B cell (primary cell): Measurements from ENCODE around the gene NMT1. TPM values are rescaled to one million over a fixed set of nuclear protein-coding genes. Genes with fewer than 3 reads are reported as not detected.

Source experiments
- ATAC-seq: fragments of 200-7000 bp; cut with Tn5 transposase; one replicate; pipeline ENCODE4 v1.10.0; 2021; ENCODE audit warnings: low read depth, mild to moderate bottlenecking, moderate number of reproducible peaks, moderate library complexity
- CTCF ChIA-PET: fragments of 350-600 bp; sonication (Branson Sonifier 250); formaldehyde crosslinking; loops from one replicate; lab custom pipeline; 2021; ENCODE audit warnings: antibody characterized with exemption, inconsistent platforms; lab: Charles Lee
- POLR2A ChIA-PET: fragments of 350-600 bp; sonication (Branson Sonifier 250); formaldehyde crosslinking; loops from one replicate; lab custom pipeline; 2021; ENCODE audit warnings: antibody characterized with exemption; lab: Charles Lee
- DNase-seq: peaks from one replicate; pipeline ENCODE4 v3.0.0; 2013
- H2AFZ ChIP-seq: 2 replicates; pipeline ENCODE4 v1.6.1; 2012; ENCODE audit warnings: mild to moderate bottlenecking, low read depth, low read length; ENCODE audit not compliant: insufficient read depth, poor library complexity, severe bottlenecking
- H3K27ac ChIP-seq, 2 donors: 1 replicate in 1 of 2; 2 replicates in 1 of 2; pipeline ENCODE4 v1.5.1; 2012 to 2013; ENCODE audit warnings: low read length in 2 of 2, mild to moderate bottlenecking in 2 of 2, moderate library complexity in 1 of 2
- H3K27me3 ChIP-seq, 4 experiments: fragments of 200-600 bp in 1 of 4; sonication (generic) in 1 of 4; replicated peaks in 1 of 4; 1 replicate in 2 of 4; 2 replicates in 2 of 4; pipeline versions ENCODE4 v1.6.1 to v1.7.0; 2013 to 2016; ENCODE audit warnings: low read length in 3 of 4, mild to moderate bottlenecking in 2 of 4, mixed read lengths in 1 of 4, moderate library complexity in 1 of 4; ENCODE audit not compliant: insufficient read depth in 4 of 4, control insufficient read depth in 3 of 4; ENCODE audit errors: control extremely low read depth in 1 of 4
- H3K36me3 ChIP-seq, 2 experiments: replicated peaks in 1 of 2; 1 replicate in 1 of 2; 2 replicates in 1 of 2; pipeline versions ENCODE4 v1.6.1 to v1.7.1; 2013; ENCODE audit warnings: low read length in 1 of 2; ENCODE audit not compliant: insufficient read depth in 2 of 2, control insufficient read depth in 1 of 2; ENCODE audit errors: control extremely low read depth in 1 of 2, extremely low read depth in 1 of 2
- H3K4me1 ChIP-seq, 2 donors: fragments of 200-600 bp in 1 of 2; sonication (generic) in 1 of 2; 1 replicate in 1 of 2; 2 replicates in 1 of 2; pipeline versions ENCODE4 v1.5.1 to v1.6.1; 2013 to 2017; ENCODE audit warnings: low read length in 2 of 2; ENCODE audit not compliant: control insufficient read depth in 2 of 2, insufficient read depth in 2 of 2
- H3K4me2 ChIP-seq: replicated peaks from 2 replicates; pipeline ENCODE3; 2012; ENCODE audit warnings: mild to moderate bottlenecking, low read depth, low read length; ENCODE audit not compliant: poor library complexity, severe bottlenecking
- H3K4me3 ChIP-seq, 5 experiments: fragments of 200-600 bp in 1 of 5; sonication (generic) in 1 of 5; 1 replicate in 3 of 5; 2 replicates in 2 of 5; pipeline versions ENCODE4 v1.5.1 to v1.7.0; 2011 to 2016; ENCODE audit warnings: low read length in 4 of 5, mild to moderate bottlenecking in 4 of 5, low read depth in 2 of 5, control low read depth in 1 of 5, moderate library complexity in 1 of 5; ENCODE audit not compliant: insufficient read depth in 1 of 5; ENCODE audit errors: control extremely low read depth in 1 of 5, extremely low read depth in 1 of 5
- H3K79me2 ChIP-seq: fragments of 200-600 bp; sonication (generic); one replicate; pipeline ENCODE4 v1.6.0; 2016; ENCODE audit warnings: low read length; ENCODE audit not compliant: control insufficient read depth, insufficient read depth
- H3K9ac ChIP-seq: fragments of 200-600 bp; sonication (generic); 2 replicates; pipeline ENCODE4 v1.6.1; 2017; ENCODE audit warnings: mild to moderate bottlenecking, low read length, moderate library complexity
- H3K9me3 ChIP-seq, 3 donors: one replicate each; pipeline versions ENCODE4 v1.6.1 to v1.7.1; 2013; ENCODE audit warnings: low read length in 2 of 3; ENCODE audit not compliant: control insufficient read depth in 2 of 3, insufficient read depth in 1 of 3; ENCODE audit errors: control extremely low read depth in 1 of 3
- H4K20me1 ChIP-seq: 2 replicates; pipeline ENCODE4 v1.6.0; 2012; ENCODE audit warnings: mild to moderate bottlenecking, low read length; ENCODE audit not compliant: insufficient read depth, control insufficient read depth, poor library complexity, severe bottlenecking
- H3K27ac Mint-ChIP-seq: one replicate; pipeline ENCODE4 v1.8.0; 2021; ENCODE audit warnings: mixed read lengths
- H3K27me3 Mint-ChIP-seq: one replicate; pipeline ENCODE4 v1.8.0; 2021; ENCODE audit warnings: mixed read lengths
- H3K4me1 Mint-ChIP-seq: one replicate; pipeline ENCODE4 v1.8.0; 2021; ENCODE audit warnings: mixed read lengths
- H3K4me3 Mint-ChIP-seq: one replicate; pipeline ENCODE4 v1.8.0; 2021; ENCODE audit warnings: mixed read lengths
- H3K9me3 Mint-ChIP-seq: one replicate; pipeline ENCODE4 v1.8.0; 2022; ENCODE audit warnings: mixed read lengths; ENCODE audit not compliant: insufficient read depth
- CTCF ChIP-seq: fragments of 200-600 bp; IDR thresholded peaks from one replicate; pipeline ENCODE4 v1.8.0; 2022; ENCODE audit warnings: antibody characterized with exemption, mild to moderate bottlenecking
- EZH2 ChIP-seq: IDR thresholded peaks from 2 replicates; pipeline ENCODE4 v1.6.1; 2012; ENCODE audit warnings: borderline replicate concordance, low read depth, mild to moderate bottlenecking, moderate library complexity, low read length; ENCODE audit not compliant: insufficient read depth, poor library complexity, severe bottlenecking
- WGBS: methylation state at CpG from one replicate; pipeline ENCODE4 v1.1.5; 2013; ENCODE audit warnings: missing lambda C conversion rate; ENCODE audit not compliant: insufficient coverage; 5-methylcytosine and 5-hydroxymethylcytosine counted together
- intact Hi-C: fragments of 100-400 bp; cut with micrococcal nuclease; formaldehyde crosslinking; loops from one replicate; pipeline ENCODE4 v1.10.0; 2022
- polyA plus RNA-seq: library from polyadenylated mRNA; depleted of rRNA; stranded (reverse); fragments of >200 nt; gene quantifications from 2 replicates; pipeline ENCODE4 v1.2.3, GENCODE V29; 2012
- total RNA-seq, 2 donors: library from RNA; stranded (reverse); fragments of 120-200 nt in 1 of 2; gene quantifications; 1 replicate in 1 of 2; 2 replicates in 1 of 2; pipeline versions ENCODE4 v1.2.3 to v1.2.4, GENCODE V29; 2013 to 2022

NMT1 gene
- total and polyA plus RNA-seq, 2 donors (not counting 1 experiment from before 2014, with no cell fraction given): 30.1 to 134 TPM

- Histone ChIP-seq H3K4me2 (no peak overlapping the region), H4K20me1 (no peaks in the 10 kb centered on the region), H3K9me3 (no peaks in the 10 kb centered on the region), H2AFZ (no peak overlapping the region), H3K4me3 (no peak overlapping the region), H3K9ac (no peak overlapping the region), H3K79me2 (no peaks in the 10 kb centered on the region), H3K36me3 (peaks cover 3 to 56% of the 10 kb centered on the region in 2 experiments), H3K27ac (no peak overlapping the region), H3K4me1 (peaks cover 10% of the 10 kb centered on the region in 2 donors), H3K27me3 (no peaks in the 10 kb centered on the region)
- TF ChIP-seq EZH2 (no peak), CTCF (no peak)
- CTCF ChIA-PET: interaction anchor here (0.5 to 1.5 kb wide), 3 partner anchors 9 to 19 kb away, joined by 3 to 5 read pairs (median 4); no protein-coding TSS in a partner anchor
- ATAC-seq (no peak), DNase-seq (no peak)
- H3K4me3 Mint-ChIP-seq: no peak overlapping the region
- WGBS: 96% methylated on average over 13 of the region's 13 CpGs
- H3K27ac Mint-ChIP-seq: peak overlapping the region; percentile 50
- POLR2A ChIA-PET: no interaction called here
- H3K4me1 Mint-ChIP-seq: peaks cover 12% of the 10 kb centered on the region
- intact Hi-C loops: no loop called here
- H3K9me3 Mint-ChIP-seq: no peaks in the 10 kb centered on the region
- no peaks in the 10 kb centered on the region for H3K27me3 Mint-ChIP-seq
These were observed 46.3 kb downstream of the NMT1 start for GRCh38 chr17:45107293-45108010.

GRCh38 chr17:45108051-45108450, 46.9 kb downstream of the NMT1 start:
- CTCF ChIA-PET: interaction anchor here (0.5 to 1.5 kb wide), 3 partner anchors 9 to 18 kb away, joined by 3 to 5 read pairs (median 4); no protein-coding TSS in a partner anchor
- TF ChIP-seq EZH2 (no peak), CTCF (no peak)
- Histone ChIP-seq H3K79me2 (no peaks in the 10 kb centered on the region), H3K4me1 (peaks cover 10 to 11% of the 10 kb centered on the region in 2 donors), H3K9ac (no peak overlapping the region), H3K9me3 (no peaks in the 10 kb centered on the region), H3K27ac (no peak overlapping the region), H3K36me3 (peaks cover 3 to 50% of the 10 kb centered on the region in 2 experiments), H2AFZ (no peak overlapping the region), H3K27me3 (no peaks in the 10 kb centered on the region), H4K20me1 (no peaks in the 10 kb centered on the region), H3K4me3 (no peak overlapping the region), H3K4me2 (no peak overlapping the region)
- Mint-ChIP-seq H3K27ac (peak overlapping the region; percentile 50), H3K4me3 (no peak overlapping the region), H3K4me1 (peaks cover 12% of the 10 kb centered on the region), H3K27me3 (no peaks in the 10 kb centered on the region), H3K9me3 (no peaks in the 10 kb centered on the region)
- no peak for DNase-seq
- 92% methylated on average over 2 of the region's 9 CpGs for WGBS
- intact Hi-C loops: no loop called here
- no peak for ATAC-seq
- POLR2A ChIA-PET: no interaction called here
